Measurements from ENCODE around the gene NHERF1. TPM values are rescaled to one million over a fixed set of nuclear protein-coding genes. Genes with fewer than 3 reads are reported as not detected.
A peak's percentile ranks its signal among the peaks of the same experiment; 100 is the strongest.

Gene NHERF1
- total RNA-seq, 3 donors from 2014 or later: 124 to 138 (median 137) TPM

DNA sequence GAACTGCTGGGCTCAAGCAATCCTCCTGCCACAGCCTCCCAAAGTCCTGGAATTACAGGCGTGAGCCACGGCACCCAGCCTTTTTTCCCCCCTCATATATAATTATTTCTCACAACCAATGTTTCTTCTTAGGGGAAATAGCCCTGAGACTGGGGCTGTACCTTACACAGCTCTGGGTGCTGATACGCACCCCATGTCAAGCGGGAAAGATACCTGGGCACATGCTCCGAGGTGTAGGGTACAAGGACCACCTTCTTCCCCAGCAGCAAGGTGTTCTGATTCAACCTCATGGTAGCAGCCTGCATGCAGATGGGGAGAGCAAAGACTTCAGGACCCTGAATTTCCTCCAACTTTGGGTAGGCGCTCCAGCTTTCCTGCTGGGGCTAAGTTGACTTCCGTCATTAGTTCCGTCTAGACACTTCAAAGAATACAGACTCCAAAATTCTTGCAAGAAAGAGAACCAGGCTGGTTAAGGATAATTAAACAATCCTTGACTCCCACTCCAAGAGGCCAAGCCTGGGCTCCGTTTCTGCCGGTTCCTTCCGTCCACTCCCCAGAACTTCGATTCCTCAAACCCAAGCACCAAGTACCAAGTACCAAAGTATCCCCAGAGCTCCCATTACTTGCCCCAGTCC lies 27.1 kb downstream of the NHERF1 start:
- ATAC-seq: no peak
- peaks cover 57% of the 10 kb centered on the region for H3K4me1 Mint-ChIP-seq (ENCODE audit: low read depth)
- H3K4me3 Mint-ChIP-seq: peak overlapping the region; percentile 100
- H3K9me3 Mint-ChIP-seq: no peaks in the 10 kb centered on the region
- H3K36me3 Mint-ChIP-seq (ENCODE audit: insufficient read depth): peaks cover 23% of the 10 kb centered on the region
- no peak for DNase-seq
- no peaks in the 10 kb centered on the region for H3K27me3 Mint-ChIP-seq (ENCODE audit: low read depth)

DNA sequence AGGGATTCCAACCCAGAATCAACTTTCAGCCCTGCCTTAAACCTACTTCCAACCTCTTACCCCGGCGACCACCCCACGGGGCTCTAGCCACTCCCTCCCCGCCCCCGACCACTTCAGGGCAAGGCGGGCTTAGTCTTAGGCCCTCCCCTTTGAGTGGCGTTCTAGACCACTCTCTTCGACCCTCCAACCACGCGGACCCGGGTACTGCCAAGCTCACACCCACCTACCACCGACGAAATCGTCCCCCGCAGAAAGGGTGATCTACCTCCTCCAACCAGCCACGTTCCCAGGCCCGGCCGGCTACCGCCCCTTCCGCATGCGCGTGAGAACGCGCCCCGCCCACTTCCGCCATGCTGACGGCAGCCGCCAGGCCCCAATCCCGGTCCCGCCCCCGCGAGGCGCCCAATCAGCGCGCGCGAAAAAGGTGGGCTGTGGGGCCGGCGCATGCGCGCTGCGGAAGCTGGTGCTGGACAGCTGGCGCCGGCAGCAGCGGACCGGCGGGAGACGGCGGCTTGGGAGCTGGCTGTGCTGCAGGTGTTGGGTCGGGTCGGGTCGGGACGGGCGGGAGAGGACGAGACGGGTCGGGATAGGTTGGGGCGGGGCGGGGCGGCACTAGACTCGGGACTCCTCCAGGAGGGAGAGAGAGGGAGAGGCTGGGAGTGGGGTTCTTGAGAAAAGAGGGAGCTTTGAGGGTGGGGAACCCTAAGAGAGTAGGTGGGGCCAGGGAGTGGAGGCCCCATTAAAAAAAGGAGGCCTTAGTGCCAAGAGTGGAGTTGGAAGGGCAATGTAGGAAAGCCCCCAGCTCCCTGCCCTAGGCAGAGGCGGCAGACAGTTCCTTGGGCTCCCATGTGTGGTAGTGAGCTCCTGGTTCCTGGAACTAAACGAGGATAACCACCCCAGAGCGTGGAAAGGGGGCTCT lies 27.9 kb downstream of the NHERF1 start, which contains the start of gene NAT9:
NAT9 (minus strand) TSS at position 302 of the 919 bp plus-strand sequence. CDS start 647 bp downstream, outside the sequence.
- H3K4me3 Mint-ChIP-seq: peak within 1 kb of the TSS; percentile 100
- peak; percentile 79 to 82 for ATAC-seq
- H3K9me3 Mint-ChIP-seq: no peaks in the 10 kb centered on the region
- H3K4me1 Mint-ChIP-seq (ENCODE audit: low read depth): peaks cover 59% of the 10 kb centered on the region
- H3K36me3 Mint-ChIP-seq (ENCODE audit: insufficient read depth): peaks cover 17% of the 10 kb centered on the region
- peak; percentile 99 for DNase-seq
- no peaks in the 10 kb centered on the region for H3K27me3 Mint-ChIP-seq (ENCODE audit: low read depth)

GRCh38 chr17:74776990-74777389 lies 28.6 kb downstream of the NHERF1 start:
- H3K27me3 Mint-ChIP-seq (ENCODE audit: low read depth): no peaks in the 10 kb centered on the region
- H3K9me3 Mint-ChIP-seq: no peaks in the 10 kb centered on the region
- peaks cover 66% of the 10 kb centered on the region for H3K4me1 Mint-ChIP-seq (ENCODE audit: low read depth)
- peak overlapping the region; percentile 100 for H3K4me3 Mint-ChIP-seq
- H3K36me3 Mint-ChIP-seq (ENCODE audit: insufficient read depth): peaks cover 17% of the 10 kb centered on the region
- no peak for DNase-seq
- ATAC-seq: no peak

GRCh38 chr17:74777901-74778515 lies 29.6 kb downstream of the NHERF1 start:
- Mint-ChIP-seq H3K4me1 (ENCODE audit: low read depth) (peaks cover 70% of the 10 kb centered on the region), H3K4me3 (peak overlapping the region; percentile 64), H3K36me3 (ENCODE audit: insufficient read depth) (peaks cover 14% of the 10 kb centered on the region), H3K27me3 (ENCODE audit: low read depth) (no peaks in the 10 kb centered on the region), H3K9me3 (no peaks in the 10 kb centered on the region)
- DNase-seq (no peak), ATAC-seq (no peak)

DNA sequence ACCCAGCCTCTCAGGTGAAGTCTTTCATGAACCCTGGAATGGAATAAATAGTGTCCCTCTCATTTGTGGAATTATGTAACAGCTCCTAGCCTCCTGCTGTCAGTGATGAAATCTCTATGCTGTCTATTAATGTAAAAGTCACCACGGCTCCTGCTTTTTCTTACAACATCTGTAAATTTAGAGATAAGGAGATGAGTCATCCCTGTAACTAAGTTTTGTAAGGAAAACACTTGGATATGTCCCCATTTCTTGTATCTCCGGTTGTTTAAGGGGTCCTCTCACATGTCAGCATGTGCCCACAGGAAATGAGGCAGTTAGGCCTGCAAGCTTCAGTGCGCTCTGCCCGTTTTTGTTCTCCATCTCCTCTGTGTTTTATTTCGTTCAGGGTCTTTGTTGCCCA lies 30.5 kb downstream of the NHERF1 start:
- Mint-ChIP-seq H3K9me3 (no peaks in the 10 kb centered on the region), H3K4me1 (ENCODE audit: low read depth) (peaks cover 69% of the 10 kb centered on the region), H3K27me3 (ENCODE audit: low read depth) (no peaks in the 10 kb centered on the region), H3K36me3 (ENCODE audit: insufficient read depth) (peaks cover 11% of the 10 kb centered on the region), H3K4me3 (no peak overlapping the region)
- no peak for DNase-seq
- ATAC-seq: no peak

DNA sequence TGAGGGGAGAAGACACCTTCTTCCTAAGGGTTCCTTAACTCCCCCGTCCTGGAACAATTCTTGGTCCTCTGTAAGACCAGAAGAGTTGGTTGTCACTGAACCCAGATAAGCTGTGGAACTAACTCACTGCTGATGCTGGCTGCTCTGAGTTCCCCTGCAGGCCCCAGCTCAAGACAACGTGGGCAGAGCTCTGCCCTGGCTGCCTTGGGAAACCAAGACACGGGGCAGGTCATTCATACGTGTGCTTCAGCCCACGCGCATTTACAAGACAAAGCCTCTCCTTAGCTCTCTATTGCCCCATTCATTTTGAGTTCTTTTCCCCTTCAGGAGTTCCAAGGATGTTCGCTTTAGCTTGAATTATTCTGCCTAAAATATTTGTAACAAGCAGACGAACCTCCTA lies 31.1 kb downstream of the NHERF1 start:
- DNase-seq (no peak), ATAC-seq (peak; percentile 0 to 4)
- Mint-ChIP-seq H3K4me1 (ENCODE audit: low read depth) (peaks cover 72% of the 10 kb centered on the region), H3K4me3 (peak overlapping the region; percentile 68), H3K27me3 (ENCODE audit: low read depth) (no peaks in the 10 kb centered on the region), H3K9me3 (no peaks in the 10 kb centered on the region), H3K36me3 (ENCODE audit: insufficient read depth) (peaks cover 9% of the 10 kb centered on the region)

DNA sequence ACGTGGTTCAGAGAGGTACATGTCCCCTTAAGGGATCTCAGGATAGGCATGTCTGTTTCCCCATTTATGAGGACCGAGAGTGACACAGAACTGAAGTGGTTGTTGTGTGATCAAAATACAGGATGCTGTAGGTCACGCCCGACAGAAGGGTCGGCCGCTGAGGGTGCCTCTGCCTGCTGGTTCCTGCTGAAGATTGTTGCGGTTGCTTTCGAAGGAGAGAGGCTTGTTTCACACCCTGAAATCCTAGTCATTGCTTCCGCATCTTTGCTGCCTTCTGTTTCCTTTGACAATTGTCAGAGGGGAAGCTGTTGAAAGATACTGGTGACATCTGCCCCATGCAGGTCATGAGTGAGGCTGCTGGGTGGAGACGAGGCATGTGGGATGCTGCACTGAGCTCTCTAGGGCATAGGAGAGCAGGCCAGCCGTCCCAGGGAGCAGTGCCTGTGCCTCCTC lies 31.5 kb downstream of the NHERF1 start:
- Mint-ChIP-seq H3K9me3 (no peaks in the 10 kb centered on the region), H3K27me3 (ENCODE audit: low read depth) (no peaks in the 10 kb centered on the region), H3K36me3 (ENCODE audit: insufficient read depth) (peaks cover 9% of the 10 kb centered on the region), H3K4me1 (ENCODE audit: low read depth) (peaks cover 77% of the 10 kb centered on the region), H3K4me3 (peak overlapping the region; percentile 68)
- DNase-seq (peak; percentile 36), ATAC-seq (peak; percentile 70)

GRCh38 chr17:74780443-74781238 lies 32.2 kb downstream of the NHERF1 start:
- Mint-ChIP-seq H3K4me3 (peak overlapping the region; percentile 68), H3K36me3 (ENCODE audit: insufficient read depth) (peaks cover 11% of the 10 kb centered on the region), H3K4me1 (ENCODE audit: low read depth) (peaks cover 79% of the 10 kb centered on the region), H3K27me3 (ENCODE audit: low read depth) (no peaks in the 10 kb centered on the region), H3K9me3 (no peaks in the 10 kb centered on the region)
- DNase-seq (no peak), ATAC-seq (no peak)

DNA sequence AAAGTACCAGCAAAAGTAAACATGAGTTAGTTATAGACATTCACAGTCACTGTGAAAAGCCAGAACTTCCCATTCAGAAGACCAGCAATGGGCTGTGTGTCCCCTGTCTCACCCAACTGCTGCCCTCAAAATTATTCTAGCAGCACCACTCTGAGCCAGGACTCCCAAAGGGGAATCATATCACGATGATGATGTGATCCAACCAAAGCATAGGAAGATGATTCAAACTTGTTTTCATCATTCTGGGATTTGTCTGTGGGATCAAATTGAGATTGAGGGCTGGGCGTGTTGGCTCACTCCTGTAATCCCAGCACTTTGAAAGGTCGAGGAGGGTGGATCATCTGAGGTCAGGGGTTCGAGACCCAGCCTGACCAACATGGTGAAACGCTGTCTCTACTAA lies 34.1 kb downstream of the NHERF1 start:
- Mint-ChIP-seq H3K36me3 (ENCODE audit: insufficient read depth) (peaks cover 10% of the 10 kb centered on the region), H3K4me1 (ENCODE audit: low read depth) (peaks cover 78% of the 10 kb centered on the region), H3K27me3 (ENCODE audit: low read depth) (no peaks in the 10 kb centered on the region), H3K4me3 (no peak overlapping the region), H3K9me3 (no peaks in the 10 kb centered on the region)
- no peak for ATAC-seq
- no peak for DNase-seq

DNA sequence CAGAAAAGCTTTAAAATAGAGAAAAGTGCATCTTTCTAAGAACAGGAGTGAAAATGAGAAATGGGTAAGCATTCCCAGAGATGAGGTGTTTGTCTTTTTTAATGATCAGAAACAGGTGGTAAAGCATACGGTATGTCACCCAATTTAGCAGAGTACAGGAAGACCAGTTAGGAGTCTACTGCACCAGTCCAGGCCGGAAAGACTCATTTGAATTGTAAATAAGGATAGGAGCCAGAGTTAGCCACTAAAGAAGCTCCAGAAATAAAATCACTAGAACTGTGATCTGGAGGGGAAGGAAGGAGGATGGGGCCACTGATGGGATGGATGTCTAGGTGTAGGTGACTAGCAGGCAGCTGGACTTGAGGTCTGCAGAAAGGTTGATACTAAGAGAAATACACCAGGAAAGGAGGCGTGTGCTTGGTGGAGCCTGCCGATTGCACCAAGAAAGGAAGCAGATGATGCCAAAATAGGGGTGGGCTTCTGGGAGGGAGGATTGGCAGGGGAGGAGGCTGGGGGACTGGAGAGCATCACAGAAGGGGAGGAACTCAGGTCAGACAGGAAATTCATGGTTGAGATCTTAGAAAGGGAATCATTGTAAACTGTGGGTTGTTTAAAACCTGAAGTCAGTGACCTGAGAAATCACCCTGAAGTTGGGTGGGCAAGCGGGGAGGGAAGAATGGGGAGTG lies 35.8 kb downstream of the NHERF1 start:
- H3K36me3 Mint-ChIP-seq (ENCODE audit: insufficient read depth): peaks cover 15% of the 10 kb centered on the region
- H3K4me3 Mint-ChIP-seq: no peak overlapping the region
- no peak for DNase-seq
- H3K4me1 Mint-ChIP-seq (ENCODE audit: low read depth): peaks cover 69% of the 10 kb centered on the region
- no peak for ATAC-seq
- no peaks in the 10 kb centered on the region for H3K27me3 Mint-ChIP-seq (ENCODE audit: low read depth)
- no peaks in the 10 kb centered on the region for H3K9me3 Mint-ChIP-seq

- no peak for DNase-seq
- peak; percentile 78 to 86 for ATAC-seq
- Mint-ChIP-seq H3K4me3 (no peak overlapping the region), H3K9me3 (no peaks in the 10 kb centered on the region), H3K4me1 (ENCODE audit: low read depth) (peaks cover 63% of the 10 kb centered on the region), H3K27me3 (ENCODE audit: low read depth) (no peaks in the 10 kb centered on the region), H3K36me3 (ENCODE audit: insufficient read depth) (peaks cover 15% of the 10 kb centered on the region)
These were observed 36.9 kb downstream of the NHERF1 start for GRCh38 chr17:74785096-74785980.

- Mint-ChIP-seq H3K4me3 (peak overlapping the region; percentile 2), H3K9me3 (no peaks in the 10 kb centered on the region), H3K27me3 (ENCODE audit: low read depth) (no peaks in the 10 kb centered on the region), H3K36me3 (ENCODE audit: insufficient read depth) (peaks cover 15% of the 10 kb centered on the region), H3K4me1 (ENCODE audit: low read depth) (peaks cover 63% of the 10 kb centered on the region)
- no peak for ATAC-seq
- no peak for DNase-seq
These were observed 37.5 kb downstream of the NHERF1 start for GRCh38 chr17:74785981-74786360.
